HL-60/S4 treated with retinoic acid at 250 ng/mL for 4 days and 3 days (cell line): ENCODE measurements around the gene PTPRT.

Source experiments
- in situ Hi-C: fragments of 300-500 bp; cut with MboI; formaldehyde crosslinking; loops from 2 replicates; pipeline ENCODE4 v1.7.0; 2022; ENCODE audit warnings: low sequenced_read_pairs

The PTPRT gene

DNA sequence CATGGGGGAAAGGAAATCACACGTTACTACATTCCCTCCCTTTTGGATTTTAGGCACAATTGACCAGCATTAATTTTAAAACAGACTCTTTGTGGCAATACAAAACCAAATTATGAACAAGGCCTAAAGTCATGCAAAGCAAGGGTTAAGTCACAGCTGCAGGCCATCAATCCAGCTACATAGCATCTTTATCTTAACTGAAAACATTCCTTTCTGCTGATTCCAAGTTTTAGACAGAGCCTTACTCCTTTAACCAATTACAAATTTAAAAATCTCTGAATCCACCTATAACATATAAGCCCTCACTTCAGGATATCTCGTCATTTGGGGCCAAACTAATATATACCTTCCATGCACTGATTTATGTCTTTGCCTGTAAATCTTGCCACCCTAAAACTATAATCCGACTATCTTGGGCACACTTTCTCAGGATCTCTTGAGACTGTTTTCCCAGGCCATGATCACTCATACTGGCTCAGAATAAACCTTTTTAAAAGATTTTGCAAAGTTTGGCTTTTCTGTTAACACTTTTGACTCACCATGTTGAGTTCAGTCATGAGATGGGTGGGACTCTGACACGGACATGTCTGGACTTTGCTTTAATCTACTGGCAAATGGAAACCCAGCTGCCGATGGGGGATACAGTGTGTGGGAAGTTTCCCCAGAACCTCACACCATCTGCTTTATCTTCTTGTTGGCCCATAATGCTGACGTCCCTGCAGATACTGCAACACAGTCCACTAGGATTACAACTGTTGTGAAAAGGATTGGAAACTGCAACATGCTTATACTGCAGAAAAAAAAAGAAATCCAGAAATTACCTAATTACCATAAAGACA lies 757.0 kb downstream of the PTPRT start:
- in situ Hi-C loops: no loop called here

- in situ Hi-C loops: no loop called here
These were observed 759.1 kb downstream of the PTPRT start for GRCh38 chr20:42430598-42430997.

DNA sequence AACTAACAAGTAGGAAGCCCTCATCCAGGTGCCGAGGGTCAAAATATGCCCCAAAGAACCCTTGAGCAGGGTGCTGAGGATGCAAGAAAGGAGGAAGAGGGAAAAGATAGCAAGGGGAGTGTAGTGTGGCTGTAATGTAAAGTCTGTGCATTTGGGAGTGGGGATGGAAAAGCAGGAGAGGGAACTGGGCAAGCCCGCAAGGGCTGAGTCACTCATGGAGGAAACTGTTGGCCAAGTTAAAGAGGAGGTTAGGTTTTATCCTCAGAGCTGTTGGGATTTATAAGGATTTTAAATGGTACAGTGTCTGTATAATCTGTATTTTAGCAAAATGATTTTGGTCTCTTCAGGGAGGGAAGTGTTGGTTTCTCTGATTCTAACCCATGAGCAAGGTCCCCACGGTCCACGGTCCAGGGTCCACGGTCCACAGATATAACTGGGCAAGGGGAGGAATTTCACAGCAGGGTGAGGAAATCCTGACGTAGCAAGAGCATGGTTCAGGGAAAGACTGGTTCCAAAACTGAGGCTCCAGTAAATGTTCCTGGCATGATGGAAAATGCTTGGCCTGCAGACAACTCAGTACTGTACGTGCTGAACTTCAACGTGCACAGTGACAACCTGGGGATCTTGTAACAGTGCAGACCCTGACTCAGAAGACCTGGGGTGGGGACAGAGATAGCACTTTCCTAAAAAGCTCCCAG lies 759.8 kb downstream of the PTPRT start:
- in situ Hi-C loops: no loop called here

DNA sequence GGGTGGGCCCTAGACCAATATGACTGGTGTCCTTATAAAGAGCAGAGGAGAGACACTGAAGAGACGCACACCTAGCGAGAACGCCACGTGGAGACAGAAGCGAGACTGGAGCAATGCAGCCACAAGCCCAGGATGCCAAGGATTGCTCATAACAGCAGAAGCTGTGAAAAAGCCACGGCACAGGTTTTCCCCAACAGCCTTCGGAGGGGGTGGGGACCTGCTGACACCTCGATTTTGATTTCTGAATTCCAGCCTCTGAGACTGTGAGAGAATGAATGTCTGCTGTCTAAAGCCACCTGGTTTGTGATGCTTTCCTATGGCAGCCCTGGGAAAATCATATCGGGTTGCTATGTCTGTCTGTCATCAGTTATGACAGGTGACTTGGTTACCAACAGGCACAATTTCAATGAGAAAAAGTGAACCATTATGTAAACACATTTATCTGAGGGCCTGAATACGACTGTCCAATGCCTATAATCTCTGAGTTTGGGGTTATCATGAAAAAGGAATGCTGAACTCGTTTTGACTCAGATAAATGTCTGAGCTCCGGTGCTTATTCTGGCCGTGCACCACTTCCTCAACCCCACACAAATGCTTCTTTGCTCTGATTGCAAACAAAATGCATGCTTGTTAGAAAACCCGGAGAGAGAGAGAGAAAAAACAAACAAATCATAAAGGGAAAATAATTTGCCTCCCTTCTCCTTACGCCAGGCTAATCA lies 769.7 kb downstream of the PTPRT start:
- in situ Hi-C loops: no loop called here

DNA sequence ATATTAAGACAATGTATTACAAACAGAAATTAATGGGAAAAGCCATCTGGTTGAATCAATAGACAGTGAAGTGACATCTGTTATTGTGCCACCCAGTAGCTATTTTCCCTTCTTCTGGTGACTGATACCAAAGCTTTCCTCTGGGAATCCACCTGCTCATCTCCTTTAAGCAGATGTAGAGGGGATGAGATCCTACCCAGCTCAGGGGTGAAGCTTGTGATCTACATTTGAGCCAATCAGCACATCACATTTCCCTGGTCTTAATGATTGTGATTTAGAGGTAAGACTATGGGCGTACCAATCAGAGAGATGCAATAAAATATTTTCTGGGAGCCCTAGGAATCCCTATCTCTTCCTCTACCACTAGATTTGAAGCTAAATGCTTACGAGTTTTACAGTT lies 782.9 kb downstream of the PTPRT start:
- in situ Hi-C loops: no loop called here

DNA sequence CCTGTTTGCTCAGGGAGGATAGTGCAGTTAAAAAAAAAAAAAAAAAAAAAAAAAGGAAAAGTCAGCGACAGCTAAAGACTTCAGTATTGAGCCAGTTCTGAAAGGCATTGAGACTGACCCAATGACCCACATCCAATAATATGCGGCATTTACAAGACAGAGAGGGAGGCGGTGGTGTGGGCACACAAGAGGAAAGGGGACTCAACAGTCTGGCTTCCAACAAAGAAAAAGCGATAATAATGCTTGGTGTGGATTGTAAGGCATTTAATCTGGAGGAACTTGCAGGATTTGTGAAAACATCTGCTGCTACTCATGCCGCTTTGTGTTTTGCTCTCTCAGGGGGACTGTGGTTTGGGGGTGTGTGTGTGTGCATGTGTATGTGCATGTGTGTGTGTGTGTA lies 787.3 kb downstream of the PTPRT start:
- in situ Hi-C loops: no loop called here

DNA sequence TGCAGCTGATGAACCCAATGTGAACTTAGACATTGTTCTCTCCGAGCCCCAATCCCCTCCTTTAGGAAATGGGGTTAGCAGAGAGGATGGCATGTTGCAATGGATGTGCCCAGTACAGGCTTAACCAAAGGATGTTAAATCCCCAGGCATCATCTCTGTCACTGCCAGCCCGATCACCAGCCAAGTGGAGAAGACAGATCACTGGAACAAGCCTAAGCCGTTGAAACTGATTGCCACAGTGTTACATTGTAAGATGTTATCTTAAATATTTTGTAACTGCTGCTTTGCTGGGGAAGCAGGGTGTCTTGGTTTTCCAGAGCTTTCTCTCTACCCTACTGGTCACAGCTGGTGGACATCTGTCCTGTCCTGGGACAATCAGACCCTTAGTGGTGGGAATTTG lies 788.1 kb downstream of the PTPRT start:
- in situ Hi-C loops: no loop called here

DNA sequence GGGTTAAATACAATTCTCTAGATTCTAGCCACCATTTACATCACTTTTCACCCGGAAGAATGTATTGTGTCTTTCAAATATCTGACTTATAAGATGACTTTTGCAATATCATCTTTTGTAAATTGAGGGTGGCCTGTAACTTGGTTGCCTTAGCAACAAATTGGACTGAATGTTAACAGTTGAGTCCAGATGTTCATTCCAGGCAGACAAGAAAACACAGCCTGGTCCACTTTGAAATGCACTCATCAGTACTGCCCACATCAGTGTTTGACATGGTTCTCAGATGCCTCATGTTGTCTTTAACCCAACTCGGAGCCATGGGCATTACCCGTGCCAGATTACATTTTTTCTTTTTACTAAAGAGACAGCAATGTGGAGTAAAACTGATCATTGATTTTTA lies 789.9 kb downstream of the PTPRT start:
- in situ Hi-C loops: no loop called here

DNA sequence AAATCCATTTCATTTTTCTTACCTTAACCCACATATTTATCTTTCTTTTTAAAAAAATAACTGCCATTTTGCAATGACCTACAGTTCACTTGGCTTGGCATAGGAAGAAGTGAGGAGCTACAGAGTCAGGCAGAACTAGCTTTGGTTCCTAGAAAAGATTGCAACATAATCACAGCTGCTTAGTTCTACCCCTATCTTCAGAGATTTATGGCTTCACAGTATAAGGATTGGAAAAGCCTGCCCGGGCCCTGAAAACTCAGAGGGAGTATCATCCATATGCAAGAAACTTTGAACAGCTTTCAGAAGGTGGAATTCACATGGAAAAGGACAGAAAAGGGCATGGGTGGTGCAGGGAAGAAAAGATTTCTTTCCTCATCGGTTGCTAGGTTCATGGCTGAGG lies 797.3 kb downstream of the PTPRT start:
- in situ Hi-C loops: no loop called here

DNA sequence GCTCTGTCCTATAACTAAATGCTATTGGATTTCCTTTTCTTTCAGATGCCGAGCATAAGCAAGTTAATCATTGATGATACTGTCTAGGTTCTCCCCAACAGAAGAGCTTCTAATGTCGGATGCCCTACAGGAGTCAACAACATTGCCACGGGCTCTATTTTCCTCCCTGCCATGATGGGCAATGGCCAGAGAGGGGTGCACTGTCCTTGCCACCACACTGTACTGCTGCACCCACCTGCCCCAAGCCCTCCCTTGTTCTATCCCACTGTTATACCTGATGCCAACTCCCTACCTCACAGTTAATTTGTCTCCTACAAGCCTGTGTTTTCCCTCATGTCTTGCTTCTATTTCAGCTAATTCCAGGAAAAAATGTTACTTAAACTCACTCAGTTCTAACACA lies 797.9 kb downstream of the PTPRT start:
- in situ Hi-C loops: no loop called here

GRCh38 chr20:42380287-42380686 lies 809.4 kb downstream of the PTPRT start:
- in situ Hi-C loops: no loop called here

DNA sequence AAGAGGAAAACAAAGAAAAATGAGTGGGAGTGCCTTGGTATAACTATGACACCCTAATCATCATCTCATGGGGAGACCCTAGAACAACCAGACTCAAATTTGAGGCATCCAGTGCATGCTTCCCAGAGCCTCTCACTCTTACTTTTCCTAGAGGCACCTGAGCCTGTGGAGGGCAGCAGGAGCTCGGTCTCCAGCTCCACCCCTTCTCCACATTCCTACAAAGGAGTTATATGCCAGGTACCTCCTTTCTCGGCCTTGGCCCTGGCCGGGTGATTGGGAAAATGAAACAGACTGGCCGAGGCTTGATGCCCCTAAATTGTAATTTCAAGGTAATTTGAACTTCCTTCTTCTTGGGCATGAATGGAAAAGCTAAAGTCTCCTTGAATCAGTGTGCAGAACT lies 810.3 kb downstream of the PTPRT start:
- in situ Hi-C loops: no loop called here

DNA sequence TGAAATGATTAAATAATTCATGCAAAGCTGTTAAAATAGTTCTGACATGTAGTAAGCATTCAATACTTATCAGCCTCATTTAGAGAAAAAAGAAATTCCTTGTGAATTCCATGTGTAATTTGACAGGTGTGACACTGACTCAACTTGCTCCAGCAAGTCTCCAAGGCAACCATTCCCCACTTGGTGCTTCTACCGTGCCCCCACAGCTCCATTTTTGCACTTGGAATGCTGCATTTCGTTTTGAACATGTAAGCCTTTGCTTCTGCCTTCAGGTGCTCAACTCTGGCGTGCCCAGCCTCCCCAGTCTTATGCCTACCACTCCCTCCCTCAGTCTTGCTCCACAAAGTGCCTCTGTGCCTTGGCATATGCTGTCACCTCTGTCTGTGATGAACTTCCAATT lies 810.9 kb downstream of the PTPRT start:
- in situ Hi-C loops: no loop called here

DNA sequence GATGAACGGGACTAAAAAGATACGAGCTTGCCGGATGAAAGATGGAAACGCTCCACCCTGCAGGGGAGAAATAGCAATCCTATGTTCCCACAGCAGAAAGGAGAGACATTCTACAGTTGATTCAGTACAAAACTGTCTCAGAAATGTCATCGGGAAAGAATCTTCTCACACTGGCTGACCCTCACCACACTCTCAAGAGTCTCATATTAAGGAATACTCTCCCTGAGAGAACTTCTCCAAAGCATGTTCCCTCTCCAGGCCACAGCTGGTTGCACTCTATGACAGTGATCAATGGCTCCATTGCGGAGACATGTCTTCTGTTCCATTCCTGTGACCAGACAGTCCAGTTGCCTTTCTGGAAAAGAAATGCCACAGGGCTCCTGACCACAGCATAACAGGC lies 813.6 kb downstream of the PTPRT start:
- in situ Hi-C loops: no loop called here

DNA sequence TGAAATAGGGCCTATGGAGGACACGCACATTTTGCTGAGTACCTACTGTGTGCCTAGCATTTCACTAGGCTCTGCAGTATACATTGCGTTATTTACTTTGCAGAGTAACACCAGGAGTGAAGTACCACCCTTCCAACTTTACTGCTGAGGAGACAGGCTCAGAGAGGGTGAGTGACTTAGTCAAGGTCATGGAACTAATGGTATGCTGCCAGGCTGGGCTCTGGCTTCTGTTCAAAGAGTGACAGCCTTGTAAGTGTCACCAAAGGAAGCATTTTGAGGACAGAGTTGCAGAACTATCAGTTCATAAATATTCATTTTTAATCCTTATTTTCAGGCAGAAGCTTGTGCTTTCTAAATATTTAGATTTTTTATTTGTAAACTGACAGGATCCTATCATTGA lies 816.7 kb downstream of the PTPRT start:
- in situ Hi-C loops: no loop called here

DNA sequence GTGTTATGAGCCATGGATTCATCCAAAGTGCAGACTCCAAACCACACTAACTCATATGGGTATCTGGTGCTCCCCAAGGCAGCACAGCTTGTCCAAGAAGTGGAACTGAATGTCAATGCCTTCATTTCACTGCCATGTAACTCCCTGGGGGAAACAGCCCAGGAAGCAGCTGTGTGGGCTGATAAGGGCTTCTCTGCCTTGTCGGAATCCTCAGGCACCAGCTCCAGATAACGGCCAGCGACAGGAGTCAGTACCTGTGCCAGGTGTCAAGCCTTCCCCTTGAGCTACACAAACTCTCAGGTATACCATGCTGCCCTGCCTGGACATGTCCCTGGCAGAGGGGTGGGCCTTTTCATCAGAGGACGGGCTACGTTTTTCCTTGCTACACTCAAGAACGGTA lies 819.6 kb downstream of the PTPRT start:
- in situ Hi-C loops: no loop called here

GRCh38 chr20:42368910-42369309 lies 820.8 kb downstream of the PTPRT start:
- in situ Hi-C loops: no loop called here

- in situ Hi-C loops: no loop called here
These were observed 823.1 kb downstream of the PTPRT start for GRCh38 chr20:42366626-42367025.

DNA sequence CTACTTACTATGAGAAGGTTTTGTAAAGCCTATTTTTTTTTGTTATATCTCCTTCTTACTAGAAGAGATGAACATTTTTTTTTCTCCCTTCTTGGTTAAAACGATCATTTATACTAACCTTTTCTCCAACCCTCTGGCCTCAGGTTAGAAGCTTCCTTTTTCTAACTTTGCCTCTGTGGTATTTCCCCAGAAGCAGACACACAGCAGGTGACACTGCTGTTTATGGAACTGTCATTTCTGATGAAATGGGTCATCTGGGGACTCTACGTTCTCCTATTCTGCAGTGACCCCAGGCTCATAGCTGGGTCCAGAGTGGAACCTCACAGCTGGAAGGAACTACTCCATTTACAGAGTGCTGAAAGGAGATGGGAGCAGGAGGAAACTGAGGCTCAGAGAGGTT lies 825.3 kb downstream of the PTPRT start:
- in situ Hi-C loops: no loop called here

DNA sequence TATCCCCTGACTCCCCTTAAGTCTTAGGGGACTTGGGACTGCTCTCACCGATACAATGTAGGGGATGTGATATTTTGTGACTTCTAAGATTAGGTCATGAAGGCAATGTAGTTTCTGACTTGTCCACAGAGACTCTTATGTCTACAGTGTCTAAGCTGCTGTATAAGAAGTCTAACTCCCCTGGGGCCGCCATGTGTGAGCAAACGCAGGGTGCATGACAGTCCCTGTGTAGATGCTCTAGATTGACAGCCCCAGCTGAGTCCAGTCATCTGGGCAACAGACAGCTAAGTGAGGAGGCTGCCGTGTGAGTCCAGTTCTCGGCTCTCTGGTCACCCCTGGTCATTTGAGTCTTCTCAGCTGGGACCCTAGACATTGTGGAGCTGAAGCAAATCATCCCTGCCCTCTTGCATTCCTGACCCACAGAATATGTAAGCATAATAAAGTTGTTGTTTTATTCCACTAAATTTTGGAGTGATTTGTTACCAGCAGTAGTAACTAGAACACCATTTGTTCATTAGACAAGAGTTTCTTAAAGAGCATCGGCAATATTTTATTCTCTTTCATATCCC lies 828.2 kb downstream of the PTPRT start:
- in situ Hi-C loops: no loop called here

- in situ Hi-C loops: no loop called here
These were observed 829.1 kb downstream of the PTPRT start for GRCh38 chr20:42360621-42361020.

- in situ Hi-C loops: no loop called here
These were observed 830.1 kb downstream of the PTPRT start for GRCh38 chr20:42359617-42360016.
